GM18498 (cell line): ENCODE data around the gene CDX1.

ENCODE experiments used
- ATAC-seq: cut with Tn5 transposase; IDR thresholded peaks from one replicate; pipeline ENCODE4 v1.9.1; 2021; ENCODE audit warnings: mild to moderate bottlenecking, moderate library complexity; ENCODE audit not compliant: unreplicated experiment

Gene CDX1

GRCh38 chr5:150166650-150167511, at the start of gene CDX1:
Gene CDX1, plus strand, starts transcription at chr5:150166778. Its CDS starts 99 bp downstream, at chr5:150166877.
- ATAC-seq: no peak

- no peak for ATAC-seq
Measured at GRCh38 chr5:150117945-150118560, 48.5 kb upstream of the CDX1 start.

- ATAC-seq: no peak
Measured at GRCh38 chr5:150118561-150119229, 47.9 kb upstream of the CDX1 start.

- ATAC-seq: no peak
Measured at GRCh38 chr5:150119421-150120061, 47.0 kb upstream of the CDX1 start.

GRCh38 chr5:150120062-150120441, 46.5 kb upstream of the CDX1 start:
- no peak for ATAC-seq

- ATAC-seq: no peak
Measured at GRCh38 chr5:150120617-150121447, 45.7 kb upstream of the CDX1 start.

- ATAC-seq: no peak
Measured at GRCh38 chr5:150121448-150122157, 45.0 kb upstream of the CDX1 start.

GRCh38 chr5:150122158-150122510, 44.4 kb upstream of the CDX1 start:
- no peak for ATAC-seq

- no peak for ATAC-seq
Measured at GRCh38 chr5:150122536-150123481, 43.8 kb upstream of the CDX1 start.

- no peak for ATAC-seq
Measured at GRCh38 chr5:150123542-150123941, 43.0 kb upstream of the CDX1 start.

GRCh38 chr5:150124111-150124557, 42.4 kb upstream of the CDX1 start:
- no peak for ATAC-seq

- ATAC-seq: no peak
Measured at GRCh38 chr5:150124596-150124995, 42.0 kb upstream of the CDX1 start.

- no peak for ATAC-seq
Measured at GRCh38 chr5:150125334-150125733, 41.2 kb upstream of the CDX1 start.

- ATAC-seq: no peak
Measured at GRCh38 chr5:150126199-150126920, 40.2 kb upstream of the CDX1 start.

GRCh38 chr5:150126921-150127265, 39.7 kb upstream of the CDX1 start:
- no peak for ATAC-seq

GRCh38 chr5:150129454-150129812, 37.1 kb upstream of the CDX1 start:
- no peak for ATAC-seq

GRCh38 chr5:150129813-150130492, 36.6 kb upstream of the CDX1 start:
- ATAC-seq: peak; percentile 65

GRCh38 chr5:150130493-150130922, 36.1 kb upstream of the CDX1 start:
- ATAC-seq: no peak
